ENCODE results near the gene RFX7.
"Not testable (repeated sequence)": the region's sequence is repeated elsewhere in the genome, so short reads cannot be mapped to it uniquely, and the experiment has no call there.

RFX7 gene

GRCh38 chr15:56203312-56203922 lies 40.3 kb downstream of the RFX7 start:
- not testable (repeated sequence) for DNase-seq

- DNase-seq: no peak
Observed at GRCh38 chr15:56202701-56203100, 41.0 kb downstream of the RFX7 start.

- DNase-seq: no peak
Observed at GRCh38 chr15:56199038-56199437, 44.6 kb downstream of the RFX7 start.

GRCh38 chr15:56194035-56194434 lies 49.6 kb downstream of the RFX7 start:
- no peak for DNase-seq

GRCh38 chr15:56192659-56193442 lies 50.8 kb downstream of the RFX7 start:
- no peak for DNase-seq

- no peak for DNase-seq
Observed at GRCh38 chr15:56187665-56188064, 56.0 kb downstream of the RFX7 start.

- no peak for DNase-seq
Observed at GRCh38 chr15:56185980-56186379, 57.7 kb downstream of the RFX7 start.

GRCh38 chr15:56184516-56184915 lies 59.2 kb downstream of the RFX7 start:
- no peak for DNase-seq

GRCh38 chr15:56180851-56181250 lies 62.8 kb downstream of the RFX7 start:
- DNase-seq: no peak

- no peak for DNase-seq
Observed at GRCh38 chr15:56176996-56177395, 66.7 kb downstream of the RFX7 start.

- DNase-seq: no peak
Observed at GRCh38 chr15:56175788-56176187, 67.9 kb downstream of the RFX7 start.

GRCh38 chr15:56174649-56175048 lies 69.0 kb downstream of the RFX7 start:
- no peak for DNase-seq

GRCh38 chr15:56168394-56168793 lies 75.3 kb downstream of the RFX7 start:
- no peak for DNase-seq

GRCh38 chr15:56165234-56165633 lies 78.4 kb downstream of the RFX7 start:
- DNase-seq: no peak

- no peak for DNase-seq
Observed at GRCh38 chr15:56160966-56161365, 82.7 kb downstream of the RFX7 start.

- no peak for DNase-seq
Observed at GRCh38 chr15:56156877-56157276, 86.8 kb downstream of the RFX7 start.

- not testable (repeated sequence) for DNase-seq
Observed at GRCh38 chr15:56155278-56155677, 88.4 kb downstream of the RFX7 start.

- not testable (repeated sequence) for DNase-seq
Observed at GRCh38 chr15:56154768-56155167, 88.9 kb downstream of the RFX7 start.

GRCh38 chr15:56150204-56150603 lies 93.5 kb downstream of the RFX7 start:
- DNase-seq: no peak

GRCh38 chr15:56148064-56148463 lies 95.6 kb downstream of the RFX7 start:
- no peak for DNase-seq

- no peak for DNase-seq
Observed at GRCh38 chr15:56146756-56147155, 96.9 kb downstream of the RFX7 start.

GRCh38 chr15:56128081-56128480 lies 115.6 kb downstream of the RFX7 start:
- DNase-seq: no peak

- DNase-seq: no peak
Observed at GRCh38 chr15:56126409-56126808, 117.3 kb downstream of the RFX7 start.

GRCh38 chr15:56124391-56124790 lies 119.3 kb downstream of the RFX7 start:
- no peak for DNase-seq

- no peak for DNase-seq
Observed at GRCh38 chr15:56105855-56106254, 137.8 kb downstream of the RFX7 start.

Measured in stimulated activated CD4-positive, alpha-beta T cell treated with anti-CD3 and anti-CD28 coated beads, Interleukin-1b, Interleukin-23, amount 100 ng/mL, for 48 hours (primary cell).